Hematopoietic multipotent progenitor cell (in vitro differentiated cells): ENCODE measurements around the gene KLHL26. TPM values are rescaled to one million over a fixed set of nuclear protein-coding genes. Genes with fewer than 3 reads are reported as not detected.

Experiments used
- DNase-seq, 3 donors: peaks; one replicate each; pipeline ENCODE4 v3.0.0-alpha.2; 2011 to 2015; ENCODE audit warnings: low read depth in 2 of 3, low spot score in 2 of 3
- total RNA-seq: library from RNA; depleted of rRNA; stranded (reverse); fragments of >200 nt; gene quantifications from one replicate; pipeline ENCODE4 v1.2.3, GENCODE V29; 2012

KLHL26 gene
- total RNA-seq, 1 donor, result 11.0 TPM

- no peak for DNase-seq
Observed at GRCh38 chr19:18612051-18612771, 24.6 kb upstream of the KLHL26 start.

GRCh38 chr19:18612772-18613588 lies 23.8 kb upstream of the KLHL26 start, which contains the start of gene TMEM59L:
TMEM59L (plus strand) TSS chr19:18612870; CDS start chr19:18612959, 89 bp downstream.
- peak in 2 of 3 donors; percentile 72 to 77 for DNase-seq

GRCh38 chr19:18613589-18614234 lies 23.1 kb upstream of the KLHL26 start:
- DNase-seq, result no peak

GRCh38 chr19:18616023-18616422 lies 20.8 kb upstream of the KLHL26 start:
- no peak for DNase-seq

- no peak for DNase-seq
Observed at GRCh38 chr19:18617562-18617961, 19.3 kb upstream of the KLHL26 start.

- DNase-seq, result no peak
Observed at GRCh38 chr19:18618236-18618635, 18.6 kb upstream of the KLHL26 start.

GRCh38 chr19:18620311-18620710 lies 16.5 kb upstream of the KLHL26 start:
- DNase-seq, result no peak

- no peak for DNase-seq
Observed at GRCh38 chr19:18620902-18621301, 15.9 kb upstream of the KLHL26 start.

GRCh38 chr19:18626906-18627305 lies 9.9 kb upstream of the KLHL26 start:
- no peak for DNase-seq

GRCh38 chr19:18629166-18630088 lies 7.4 kb upstream of the KLHL26 start:
- DNase-seq, result no peak

- no peak for DNase-seq
Observed at GRCh38 chr19:18633321-18633720, 3.5 kb upstream of the KLHL26 start.

GRCh38 chr19:18634612-18635297 lies 2.1 kb upstream of the KLHL26 start:
- no peak for DNase-seq

- DNase-seq, result no peak
Observed at GRCh38 chr19:18635831-18636182, 1.0 kb upstream of the KLHL26 start.

- peak; percentile 96 to 98 (median 98) for DNase-seq
Observed at GRCh38 chr19:18636183-18636968, 452 bp upstream of the KLHL26 start.

- no peak for DNase-seq
Observed at GRCh38 chr19:18637673-18638630, 1.1 kb downstream of the KLHL26 start.

GRCh38 chr19:18639706-18640243 lies 2.9 kb downstream of the KLHL26 start:
- DNase-seq, result no peak

- peak in 2 of 3 donors; percentile 67 to 82 for DNase-seq
Observed at GRCh38 chr19:18644196-18645034, 7.6 kb downstream of the KLHL26 start.
